Smooth muscle cell of the brain vasculature (primary cell): ENCODE results near the gene CDH13.

ENCODE experiments used
- DNase-seq: peaks from one replicate; pipeline ENCODE4 v3.0.0-alpha.2; 2012; ENCODE audit warnings: low read depth, low spot score

Gene CDH13

GRCh38 chr16:83743241-83743640 is 1116.5 kb downstream of the CDH13 start:
- DNase-seq = no peak

DNA sequence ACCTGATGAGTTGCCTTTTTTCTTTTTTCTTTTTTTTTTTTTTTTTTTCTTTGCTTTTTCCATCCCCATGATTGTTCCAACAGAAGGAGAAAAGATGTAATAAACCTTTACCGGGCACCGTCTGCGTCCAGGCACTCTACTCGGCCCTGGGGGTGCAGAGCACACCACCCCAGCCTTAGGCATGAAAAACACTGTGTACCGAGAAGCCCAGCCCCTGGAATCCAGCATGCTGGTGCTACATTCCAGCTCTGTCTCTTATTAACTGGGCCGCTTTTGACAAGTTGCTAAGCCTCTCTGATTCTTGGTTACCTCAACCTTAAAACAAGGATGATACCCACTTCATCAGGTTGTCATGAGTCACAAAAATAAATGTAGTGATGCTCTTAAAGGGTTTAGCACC is 1117.0 kb downstream of the CDH13 start:
- no peak for DNase-seq

DNA sequence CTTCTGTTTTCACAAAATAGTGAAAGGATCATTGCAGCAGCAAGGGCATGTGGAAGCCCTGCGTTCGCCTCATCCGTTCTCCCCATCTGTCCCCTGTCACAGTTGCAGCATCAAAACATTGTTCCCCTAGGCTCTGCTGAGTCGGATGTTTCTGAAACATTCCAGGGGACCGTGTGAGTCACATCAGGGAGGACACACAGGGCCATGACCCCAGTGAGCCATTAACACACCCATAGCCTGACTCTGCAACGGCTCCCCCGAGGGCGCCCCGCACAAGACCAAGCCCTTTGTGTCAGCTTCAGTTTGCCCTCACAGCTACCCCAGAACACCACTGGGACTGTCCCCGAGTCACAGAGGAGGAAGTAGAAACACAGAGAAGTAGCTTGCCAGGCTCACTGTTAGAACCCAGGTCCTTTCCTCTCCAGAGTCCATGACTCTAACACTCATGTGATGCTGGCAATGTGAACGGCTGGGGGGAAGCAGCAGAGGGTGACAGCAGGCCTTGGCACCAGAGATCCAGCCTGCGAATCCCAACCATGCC is 1117.7 kb downstream of the CDH13 start:
- no peak for DNase-seq

- no peak for DNase-seq
These were observed 1119.8 kb downstream of the CDH13 start for GRCh38 chr16:83746611-83747010.

GRCh38 chr16:83747936-83748335 is 1121.2 kb downstream of the CDH13 start:
- no peak for DNase-seq

- no peak for DNase-seq
These were observed 1128.6 kb downstream of the CDH13 start for GRCh38 chr16:83755391-83755790.

GRCh38 chr16:83762141-83762991 is 1135.6 kb downstream of the CDH13 start:
- DNase-seq = no peak

- DNase-seq = no peak
These were observed 1136.2 kb downstream of the CDH13 start for GRCh38 chr16:83762992-83763358.

DNA sequence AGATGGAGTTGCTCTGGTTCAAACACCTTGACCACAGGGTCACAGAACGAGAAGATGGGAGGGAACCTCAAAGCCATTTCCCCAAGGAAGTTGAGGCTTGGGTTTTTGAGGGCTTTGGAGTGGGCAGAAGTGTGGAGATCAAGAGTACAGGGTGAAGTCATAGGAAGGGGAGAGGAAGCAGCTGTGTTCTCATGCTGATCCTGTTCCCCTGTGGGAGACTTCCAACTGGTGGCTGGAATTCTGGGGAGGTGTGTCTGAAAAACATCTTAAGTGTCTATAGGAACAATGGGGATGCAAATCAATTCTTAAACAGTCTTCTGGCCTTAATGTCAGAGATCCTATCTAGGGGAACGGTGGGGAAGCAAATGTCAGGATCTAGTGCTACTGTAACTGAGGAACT is 1142.2 kb downstream of the CDH13 start:
- DNase-seq = no peak

- DNase-seq = no peak
These were observed 1142.7 kb downstream of the CDH13 start for GRCh38 chr16:83769397-83770008.

DNA sequence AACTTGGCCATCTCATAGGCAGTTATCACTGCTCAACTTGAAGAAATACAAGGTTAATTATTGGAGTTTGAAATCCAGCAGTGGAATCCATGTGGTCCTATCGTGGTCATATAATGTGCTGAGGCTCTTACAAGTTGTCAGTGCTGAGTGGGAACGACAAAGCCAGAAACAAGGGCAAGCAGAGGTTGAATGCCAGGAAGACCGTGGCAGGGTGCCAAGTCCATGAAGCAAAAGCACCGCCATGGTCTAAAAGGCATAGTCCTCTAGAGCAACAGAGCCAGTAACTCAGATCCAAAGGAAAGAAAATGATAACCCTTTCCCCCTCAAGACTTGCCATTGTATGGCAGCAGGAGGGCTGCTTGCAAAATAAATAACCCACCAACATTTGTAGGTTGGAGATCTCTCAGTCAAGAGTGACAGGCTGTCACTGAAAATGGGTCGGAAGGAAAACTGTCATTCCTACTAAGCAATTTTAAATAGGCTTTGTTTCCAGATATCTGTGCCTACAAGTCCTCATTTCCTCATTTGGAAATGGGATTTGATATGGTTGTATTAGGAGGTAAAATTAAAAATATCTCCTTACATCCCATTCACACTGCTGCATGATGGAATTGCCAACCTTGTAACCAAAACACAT is 1144.7 kb downstream of the CDH13 start:
- no peak for DNase-seq

GRCh38 chr16:83772806-83773205 is 1146.0 kb downstream of the CDH13 start:
- DNase-seq = no peak

GRCh38 chr16:83774066-83774465 is 1147.3 kb downstream of the CDH13 start:
- no peak for DNase-seq

- DNase-seq = no peak
These were observed 1150.2 kb downstream of the CDH13 start for GRCh38 chr16:83776944-83777343.

DNA sequence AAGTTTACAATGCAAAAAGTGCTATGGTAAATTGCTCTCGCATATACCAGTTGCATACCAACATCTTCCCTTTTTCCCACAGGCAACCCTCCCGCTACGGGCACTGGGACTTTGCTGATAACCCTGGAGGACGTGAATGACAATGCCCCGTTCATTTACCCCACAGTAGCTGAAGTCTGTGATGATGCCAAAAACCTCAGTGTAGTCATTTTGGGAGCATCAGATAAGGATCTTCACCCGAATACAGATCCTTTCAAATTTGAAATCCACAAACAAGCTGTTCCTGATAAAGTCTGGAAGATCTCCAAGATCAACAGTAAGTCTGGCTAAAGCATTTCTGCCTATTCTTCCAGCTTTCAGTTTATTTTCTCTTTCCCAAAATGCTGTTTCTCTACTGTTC is 1153.1 kb downstream of the CDH13 start:
- DNase-seq = no peak

- no peak for DNase-seq
These were observed 1158.7 kb downstream of the CDH13 start for GRCh38 chr16:83785455-83785854.

DNA sequence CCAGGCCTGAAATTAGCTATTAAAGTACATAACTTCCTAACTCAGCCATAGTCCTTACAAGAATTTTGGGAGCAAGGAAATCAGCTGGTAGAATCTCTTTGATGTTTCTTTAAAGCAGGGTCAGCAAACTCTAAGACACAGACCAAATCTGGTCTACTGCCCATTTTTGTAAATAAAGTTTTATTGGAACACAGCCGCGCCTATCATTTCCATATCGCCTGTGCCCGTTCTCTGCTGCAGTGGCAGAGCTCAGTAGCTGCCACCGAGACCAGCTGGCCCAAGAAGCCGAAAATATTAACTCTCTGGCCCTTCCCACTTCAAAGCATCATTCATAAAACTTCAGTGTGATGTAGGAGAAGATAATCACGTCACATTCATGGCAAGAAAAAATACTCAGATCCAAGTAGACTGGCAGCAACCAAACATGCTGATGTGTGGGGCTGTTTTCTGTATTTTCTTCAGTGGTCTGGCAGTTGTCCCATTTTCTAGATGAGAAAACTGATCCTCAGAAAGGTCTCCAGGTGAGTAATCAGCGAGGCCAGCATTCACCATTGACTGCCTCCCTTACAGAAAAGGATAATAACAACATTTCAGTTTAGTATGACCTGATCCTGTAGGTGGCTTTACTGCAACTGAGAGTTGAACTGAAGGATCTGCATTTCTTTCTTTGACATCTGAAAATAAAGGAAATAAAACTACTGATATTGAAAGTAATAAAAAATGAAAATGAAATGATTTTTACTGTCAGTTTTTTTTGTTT is 1163.1 kb downstream of the CDH13 start:
- no peak for DNase-seq

- DNase-seq = no peak
These were observed 1165.1 kb downstream of the CDH13 start for GRCh38 chr16:83791916-83792315.

DNA sequence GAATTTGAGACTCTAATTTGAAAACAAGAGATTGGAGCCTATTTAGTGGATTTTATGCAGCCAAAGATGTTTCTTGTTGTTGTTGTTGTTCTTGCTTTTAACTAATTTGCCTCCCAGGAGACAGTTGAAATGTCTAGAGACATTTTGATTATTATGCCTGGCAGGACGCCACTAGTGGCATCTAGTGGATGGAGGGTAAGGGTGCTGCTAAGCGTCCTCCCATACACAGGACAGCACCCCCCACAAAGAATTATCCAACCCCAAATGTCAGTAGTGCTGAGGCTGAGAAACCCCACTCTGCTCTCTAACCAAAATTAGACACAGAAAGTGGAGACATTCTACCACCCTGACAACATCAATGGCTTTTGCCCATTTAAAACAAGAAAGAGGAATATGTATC is 1165.6 kb downstream of the CDH13 start:
- no peak for DNase-seq

- no peak for DNase-seq
These were observed 1166.4 kb downstream of the CDH13 start for GRCh38 chr16:83793179-83793578.

- DNase-seq = no peak
These were observed 1168.2 kb downstream of the CDH13 start for GRCh38 chr16:83794860-83795554.
